Lower lobe of right lung (tissue), 2 donors: ENCODE data around the gene SH3RF3. TPM values are rescaled to one million over a fixed set of nuclear protein-coding genes. Genes with fewer than 3 reads are reported as not detected.

Source experiments
- ATAC-seq, 2 donors: fragments of 200-7000 bp; cut with Tn5 transposase; one replicate each; pipeline ENCODE4 v1.9.1; 2020 to 2022; ENCODE audit warnings: mild to moderate bottlenecking in 2 of 2, moderate library complexity in 2 of 2
- DNase-seq: peaks from one replicate; pipeline ENCODE4 v3.0.0-alpha.2; 2020
- H3K27ac ChIP-seq: fragments of 200-600 bp; one replicate; pipeline ENCODE4 v1.8.0; 2022
- H3K27me3 ChIP-seq: fragments of 200-600 bp; one replicate; pipeline ENCODE4 v1.8.0; 2022; ENCODE audit warnings: low read depth
- H3K36me3 ChIP-seq: fragments of 200-600 bp; one replicate; pipeline ENCODE4 v1.8.0; 2022; ENCODE audit warnings: mild to moderate bottlenecking
- H3K4me1 ChIP-seq: fragments of 200-600 bp; one replicate; pipeline ENCODE4 v1.8.0; 2022
- H3K4me3 ChIP-seq: fragments of 200-600 bp; one replicate; pipeline ENCODE4 v1.8.0; 2022; ENCODE audit warnings: mild to moderate bottlenecking
- H3K9me3 ChIP-seq: fragments of 200-600 bp; one replicate; pipeline ENCODE4 v1.8.0; 2022
- intact Hi-C: fragments of 100-400 bp; cut with DNase I; formaldehyde crosslinking; loops from one replicate; pipeline ENCODE4 v1.11.0; 2022
- total RNA-seq: library from RNA; stranded (reverse); fragmentation: NEBNext Ultra II Directional; extraction: Animal tissue kit (Norgen Biotek cat#: 25700); gene quantifications from one replicate; pipeline ENCODE4 v1.2.1, GENCODE V29; 2021
- TF ChIP-seq, protein P1 (sequence below): fragments of 200-600 bp; IDR thresholded peaks from one replicate; pipeline ENCODE4 v1.8.0; 2022; ENCODE audit warnings: antibody characterized with exemption, mild to moderate bottlenecking
- donor health status: DM: no; HTN: yes; CAD: no; lungs with severe emphysema.

Gene SH3RF3
- total RNA-seq, 1 donor from 2014 or later = 5.7 TPM

- no peak overlapping the region for H3K27ac ChIP-seq
- peaks cover 21% of the 10 kb centered on the region for H3K4me1 ChIP-seq
- H3K9me3 ChIP-seq = no peaks in the 10 kb centered on the region
- H3K36me3 ChIP-seq = no peaks in the 10 kb centered on the region
- no peaks in the 10 kb centered on the region for H3K27me3 ChIP-seq
- no peak for DNase-seq
- H3K4me3 ChIP-seq = no peak overlapping the region
- ATAC-seq = peak; percentile 9 to 35
- intact Hi-C loops = no loop called here
- TF ChIP-seq, protein P1, sequence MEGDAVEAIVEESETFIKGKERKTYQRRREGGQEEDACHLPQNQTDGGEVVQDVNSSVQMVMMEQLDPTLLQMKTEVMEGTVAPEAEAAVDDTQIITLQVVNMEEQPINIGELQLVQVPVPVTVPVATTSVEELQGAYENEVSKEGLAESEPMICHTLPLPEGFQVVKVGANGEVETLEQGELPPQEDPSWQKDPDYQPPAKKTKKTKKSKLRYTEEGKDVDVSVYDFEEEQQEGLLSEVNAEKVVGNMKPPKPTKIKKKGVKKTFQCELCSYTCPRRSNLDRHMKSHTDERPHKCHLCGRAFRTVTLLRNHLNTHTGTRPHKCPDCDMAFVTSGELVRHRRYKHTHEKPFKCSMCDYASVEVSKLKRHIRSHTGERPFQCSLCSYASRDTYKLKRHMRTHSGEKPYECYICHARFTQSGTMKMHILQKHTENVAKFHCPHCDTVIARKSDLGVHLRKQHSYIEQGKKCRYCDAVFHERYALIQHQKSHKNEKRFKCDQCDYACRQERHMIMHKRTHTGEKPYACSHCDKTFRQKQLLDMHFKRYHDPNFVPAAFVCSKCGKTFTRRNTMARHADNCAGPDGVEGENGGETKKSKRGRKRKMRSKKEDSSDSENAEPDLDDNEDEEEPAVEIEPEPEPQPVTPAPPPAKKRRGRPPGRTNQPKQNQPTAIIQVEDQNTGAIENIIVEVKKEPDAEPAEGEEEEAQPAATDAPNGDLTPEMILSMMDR = no peak
These were observed 66.4 kb downstream of the SH3RF3 start for GRCh38 chr2:109195193-109196045.

DNA sequence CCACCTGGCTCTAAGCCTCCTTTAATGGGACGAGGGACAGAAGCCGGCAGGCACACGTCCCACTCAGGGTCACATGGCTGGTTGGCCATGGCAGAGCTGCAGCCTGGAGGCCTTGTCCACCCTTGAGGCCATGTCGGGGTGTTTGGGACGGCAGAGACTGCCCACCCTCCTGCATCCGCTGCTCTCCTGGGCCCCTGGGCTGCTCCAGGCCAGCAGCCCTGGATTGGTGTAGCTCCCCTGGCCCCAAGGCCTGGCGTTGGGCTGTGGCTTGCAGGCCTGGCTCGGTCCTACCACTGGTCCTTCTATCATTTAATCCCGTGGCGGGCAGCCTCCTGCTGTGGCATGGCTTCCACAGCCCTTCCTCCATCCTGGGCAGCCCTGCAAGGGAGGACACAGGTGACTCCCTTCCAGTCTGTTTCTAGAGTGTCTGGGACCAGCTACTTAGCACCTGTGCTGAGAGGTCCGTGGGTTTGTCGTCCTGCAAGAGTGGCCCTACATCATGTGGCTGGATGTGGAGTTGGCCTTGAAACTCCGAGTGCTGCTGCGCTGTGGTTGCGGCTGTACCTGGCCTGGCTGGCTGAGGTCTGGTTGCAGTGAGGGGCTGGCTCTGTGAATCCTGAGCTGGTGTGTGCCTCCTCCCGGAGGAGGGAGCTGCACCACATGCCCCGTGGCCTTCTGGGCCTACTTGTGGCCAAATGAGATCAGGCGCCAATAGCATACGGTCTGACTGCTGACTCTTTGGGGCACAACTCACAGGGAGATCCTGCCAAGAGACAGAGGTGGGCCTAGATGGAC, 67.3 kb downstream of the SH3RF3 start:
- no peaks in the 10 kb centered on the region for H3K9me3 ChIP-seq
- no peaks in the 10 kb centered on the region for H3K36me3 ChIP-seq
- intact Hi-C loops = no loop called here
- TF ChIP-seq, protein P1 = no peak
- H3K4me1 ChIP-seq = peaks cover 21% of the 10 kb centered on the region
- ATAC-seq (no peak), DNase-seq (no peak)
- no peaks in the 10 kb centered on the region for H3K27me3 ChIP-seq
- H3K4me3 ChIP-seq = no peak overlapping the region
- no peak overlapping the region for H3K27ac ChIP-seq

- Histone ChIP-seq H3K27me3 (no peaks in the 10 kb centered on the region), H3K27ac (no peak overlapping the region), H3K36me3 (no peaks in the 10 kb centered on the region), H3K9me3 (no peaks in the 10 kb centered on the region), H3K4me1 (peaks cover 21% of the 10 kb centered on the region), H3K4me3 (no peak overlapping the region)
- ATAC-seq = no peak
- intact Hi-C loops = no loop called here
- no peak for DNase-seq
- TF ChIP-seq, protein P1 = no peak
These were observed 68.8 kb downstream of the SH3RF3 start for GRCh38 chr2:109197491-109198418.

DNA sequence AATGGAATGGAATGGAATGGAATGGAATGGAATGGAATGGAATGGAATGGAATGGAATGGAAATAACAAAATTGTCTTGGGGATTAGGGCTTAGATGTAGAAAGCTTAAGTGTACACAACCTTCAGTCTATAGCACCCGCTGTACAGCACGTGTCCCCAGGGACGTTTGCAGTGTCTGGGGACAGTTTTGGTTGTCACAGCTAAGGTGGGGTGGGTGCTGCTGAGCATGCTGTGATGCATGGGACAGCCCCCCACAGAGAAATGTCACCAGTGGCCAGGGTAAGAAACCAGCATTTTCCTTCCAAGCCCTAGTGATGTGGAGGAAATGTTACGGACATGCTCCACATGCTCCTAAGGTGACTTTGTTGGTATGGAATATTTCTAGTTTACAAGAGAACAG, 70.8 kb downstream of the SH3RF3 start:
- no peak for ATAC-seq
- Histone ChIP-seq H3K36me3 (no peaks in the 10 kb centered on the region), H3K27ac (no peak overlapping the region), H3K9me3 (no peaks in the 10 kb centered on the region), H3K4me1 (peaks cover 16% of the 10 kb centered on the region), H3K4me3 (no peak overlapping the region), H3K27me3 (no peaks in the 10 kb centered on the region)
- TF ChIP-seq, protein P1 = no peak
- no peak for DNase-seq
- intact Hi-C loops = no loop called here
